OCI-LY7 (cell line): Measurements from ENCODE around the gene ODAD3. TPM values are rescaled to one million over a fixed set of nuclear protein-coding genes. Genes with fewer than 3 reads are reported as not detected.

ENCODE experiments used
- BruUV-seq: library from RNA; stranded (reverse); fragments of 400-500 nt; replicated peaks from 2 replicates; lab custom pipeline; 2021; lab: Mats Ljungman, UMichigan
- CTCF ChIA-PET: fragments of 300-600 bp; sonication (Branson Sonifier 250); formaldehyde crosslinking; loops from one replicate; lab custom pipeline; 2022; ENCODE audit warnings: antibody characterized with exemption; ENCODE audit not compliant: unreplicated experiment; lab: Charles Lee
- POLR2A ChIA-PET: fragments of 300-600 bp; sonication (Branson Sonifier 250); formaldehyde crosslinking; loops from one replicate; lab custom pipeline; 2022; ENCODE audit warnings: antibody characterized with exemption; lab: Charles Lee
- DNase-seq: peaks from one replicate; pipeline ENCODE4 v3.0.0-alpha.2; 2015; ENCODE audit warnings: low spot score
- H2AFZ ChIP-seq: fragments of 200-600 bp; sonication (generic), shearing (Covaris generic); 2 replicates; pipeline ENCODE4 v1.6.1; 2014; ENCODE audit warnings: mild to moderate bottlenecking, antibody characterized with exemption, low read length, moderate library complexity
- H3K27ac ChIP-seq: fragments of 200-600 bp; sonication (generic); 2 replicates; pipeline ENCODE4 v1.5.1; 2014; ENCODE audit warnings: mixed run types, low read depth, mild to moderate bottlenecking, moderate library complexity, low read length, inconsistent platforms; ENCODE audit not compliant: poor library complexity, severe bottlenecking
- H3K36me3 ChIP-seq: fragments of 200-600 bp; sonication (generic); 2 replicates; pipeline ENCODE4 v1.6.1; 2014; ENCODE audit warnings: mild to moderate bottlenecking, antibody characterized with exemption, low read length, moderate library complexity, mixed read lengths; ENCODE audit not compliant: insufficient read depth
- H3K4me1 ChIP-seq: fragments of 200-600 bp; sonication (generic); 2 replicates; pipeline ENCODE4 v1.5.1; 2014; ENCODE audit warnings: mild to moderate bottlenecking, low read length; ENCODE audit not compliant: insufficient read depth, poor library complexity, severe bottlenecking
- H3K4me2 ChIP-seq: fragments of 200-600 bp; sonication (generic); 2 replicates; pipeline ENCODE4 v1.6.1; 2014; ENCODE audit warnings: mild to moderate bottlenecking, low read length
- H3K4me3 ChIP-seq: fragments of 200-600 bp; sonication (generic); 2 replicates; pipeline ENCODE4 v1.5.1; 2014; ENCODE audit warnings: mild to moderate bottlenecking, low read depth, low read length; ENCODE audit not compliant: poor library complexity, severe bottlenecking
- H3K79me2 ChIP-seq: fragments of 200-600 bp; sonication (generic); 2 replicates; pipeline ENCODE4 v1.6.1; 2016; ENCODE audit warnings: low read depth, mild to moderate bottlenecking, low read length, moderate library complexity, mixed read lengths; ENCODE audit not compliant: insufficient read depth
- H3K9me2 ChIP-seq: fragments of 200-600 bp; sonication (generic); 2 replicates; pipeline ENCODE4 v1.6.1; 2016; ENCODE audit warnings: mild to moderate bottlenecking, low read length, mixed read lengths; ENCODE audit not compliant: insufficient read depth
- H3K9me3 ChIP-seq: fragments of 200-600 bp; sonication (generic); 2 replicates; pipeline ENCODE4 v1.6.1; 2014; ENCODE audit warnings: mild to moderate bottlenecking, mixed run types, low read length, mixed read lengths
- H4K20me1 ChIP-seq: fragments of 200-600 bp; sonication (generic); 2 replicates; pipeline ENCODE4 v1.6.1; 2014; ENCODE audit warnings: mild to moderate bottlenecking, antibody characterized with exemption, low read length, moderate library complexity, mixed read lengths; ENCODE audit not compliant: insufficient read depth
- EZH2phosphoT487 ChIP-seq: fragments of 200-600 bp; sonication (generic); IDR thresholded peaks from 2 replicates; pipeline ENCODE4 v1.6.1; 2018; ENCODE audit warnings: low read depth, borderline replicate concordance, mild to moderate bottlenecking, mixed run types, antibody characterized with exemption, low read length, moderate library complexity, mixed read lengths
- intact Hi-C: fragments of 100-400 bp; cut with micrococcal nuclease; formaldehyde crosslinking; loops from one replicate; pipeline ENCODE4 v1.10.0; 2022; ENCODE audit not compliant: unreplicated experiment
- total RNA-seq, 2 experiments: library from RNA; depleted of rRNA in 1 of 2; stranded (reverse); fragments of >200 nt in 1 of 2; shearing (Covaris generic) in 1 of 2; gene quantifications; 2 replicates each; pipeline ENCODE4 v1.2.3, GENCODE V29; 2014 to 2022
- TF ChIP-seq, protein P1 (sequence below): fragments of 200-600 bp; sonication (generic); conservative IDR thresholded peaks from 2 replicates; pipeline ENCODE4 v1.5.1; 2014; ENCODE audit warnings: mild to moderate bottlenecking, antibody characterized with exemption, low read length, moderate library complexity, mixed read lengths

ODAD3 gene
- total RNA-seq, 2 experiments from 2014 or later = 0.28 to 1.2 TPM

- BruUV-seq = no TSS peak
Measured at GRCh38 chr19:11448923-11449554, 14.1 kb upstream of the ODAD3 start.

GRCh38 chr19:11448410-11448809 lies 13.5 kb upstream of the ODAD3 start:
- Histone ChIP-seq H4K20me1 (no peaks in the 10 kb centered on the region), H3K36me3 (peaks cover 73% of the 10 kb centered on the region), H3K79me2 (no peaks in the 10 kb centered on the region), H3K4me3 (no peak overlapping the region), H3K9me2 (no peaks in the 10 kb centered on the region), H3K4me2 (no peak overlapping the region), H3K9me3 (no peaks in the 10 kb centered on the region), H2AFZ (no peak overlapping the region), H3K27ac (no peak overlapping the region), H3K4me1 (peaks cover 12% of the 10 kb centered on the region)
- BruUV-seq = no TSS peak
- ChIA-PET POLR2A (no interaction called here), CTCF (no interaction called here)
- DNase-seq = no peak
- intact Hi-C loops = no loop called here
- TF ChIP-seq, protein P1, sequence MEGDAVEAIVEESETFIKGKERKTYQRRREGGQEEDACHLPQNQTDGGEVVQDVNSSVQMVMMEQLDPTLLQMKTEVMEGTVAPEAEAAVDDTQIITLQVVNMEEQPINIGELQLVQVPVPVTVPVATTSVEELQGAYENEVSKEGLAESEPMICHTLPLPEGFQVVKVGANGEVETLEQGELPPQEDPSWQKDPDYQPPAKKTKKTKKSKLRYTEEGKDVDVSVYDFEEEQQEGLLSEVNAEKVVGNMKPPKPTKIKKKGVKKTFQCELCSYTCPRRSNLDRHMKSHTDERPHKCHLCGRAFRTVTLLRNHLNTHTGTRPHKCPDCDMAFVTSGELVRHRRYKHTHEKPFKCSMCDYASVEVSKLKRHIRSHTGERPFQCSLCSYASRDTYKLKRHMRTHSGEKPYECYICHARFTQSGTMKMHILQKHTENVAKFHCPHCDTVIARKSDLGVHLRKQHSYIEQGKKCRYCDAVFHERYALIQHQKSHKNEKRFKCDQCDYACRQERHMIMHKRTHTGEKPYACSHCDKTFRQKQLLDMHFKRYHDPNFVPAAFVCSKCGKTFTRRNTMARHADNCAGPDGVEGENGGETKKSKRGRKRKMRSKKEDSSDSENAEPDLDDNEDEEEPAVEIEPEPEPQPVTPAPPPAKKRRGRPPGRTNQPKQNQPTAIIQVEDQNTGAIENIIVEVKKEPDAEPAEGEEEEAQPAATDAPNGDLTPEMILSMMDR = no peak
- TF ChIP-seq EZH2phosphoT487 = no peak

More at GRCh38 chr19:11448923-11449554, 14.1 kb upstream of the ODAD3 start:
- Histone ChIP-seq H3K4me2 (no peak overlapping the region), H3K9me2 (no peaks in the 10 kb centered on the region), H3K9me3 (no peaks in the 10 kb centered on the region), H3K4me1 (peaks cover 12% of the 10 kb centered on the region), H2AFZ (no peak overlapping the region), H3K79me2 (no peaks in the 10 kb centered on the region), H3K4me3 (no peak overlapping the region), H4K20me1 (no peaks in the 10 kb centered on the region), H3K27ac (no peak overlapping the region), H3K36me3 (peaks cover 66% of the 10 kb centered on the region)
- TF ChIP-seq, protein P1 = no peak
- no peak for TF ChIP-seq EZH2phosphoT487
- ChIA-PET CTCF (no interaction called here), POLR2A (no interaction called here)
- no peak for DNase-seq
- intact Hi-C loops = no loop called here
